Activated T-cell treated with anti-CD3 and anti-CD28 coated beads for 24 hours (primary cell): Measurements from ENCODE around the gene SCAI.
"Not testable (repeated sequence)": the region's sequence is repeated elsewhere in the genome, so short reads cannot be mapped to it uniquely, and the experiment has no call there.

ENCODE experiments used
- DNase-seq: peaks from one replicate; pipeline ENCODE4 v3.0.0-alpha.2; 2020; ENCODE audit warnings: low read depth

SCAI gene

DNA sequence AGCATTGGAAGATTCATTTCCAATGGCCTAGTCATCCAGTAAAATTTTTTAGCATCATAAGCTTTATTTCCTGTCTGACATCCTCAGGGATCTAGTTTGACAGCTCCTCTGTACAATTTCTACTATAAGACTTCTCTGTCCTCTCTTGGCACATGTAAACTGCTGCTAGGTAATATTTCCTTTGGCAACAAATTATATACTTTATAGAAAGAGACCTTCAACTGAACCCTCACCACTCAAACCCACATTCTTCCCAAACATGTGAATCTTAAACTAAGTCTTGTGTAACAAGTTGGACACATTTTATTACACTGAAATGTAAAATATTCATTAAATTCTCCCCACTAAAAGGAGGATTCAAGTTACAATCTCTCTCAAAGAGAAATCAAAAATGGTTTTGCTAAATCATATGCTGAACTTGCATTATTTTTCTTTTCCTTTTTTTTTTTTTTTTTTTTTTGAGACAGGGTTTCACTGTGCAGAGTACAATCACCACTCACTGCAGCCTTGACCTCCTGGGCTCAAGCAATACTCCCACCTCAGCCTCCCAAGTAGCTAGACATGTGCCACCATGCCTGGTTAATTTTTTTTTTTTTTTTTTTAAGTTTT is 36.9 kb downstream of the SCAI start:
- DNase-seq, result no peak

DNA sequence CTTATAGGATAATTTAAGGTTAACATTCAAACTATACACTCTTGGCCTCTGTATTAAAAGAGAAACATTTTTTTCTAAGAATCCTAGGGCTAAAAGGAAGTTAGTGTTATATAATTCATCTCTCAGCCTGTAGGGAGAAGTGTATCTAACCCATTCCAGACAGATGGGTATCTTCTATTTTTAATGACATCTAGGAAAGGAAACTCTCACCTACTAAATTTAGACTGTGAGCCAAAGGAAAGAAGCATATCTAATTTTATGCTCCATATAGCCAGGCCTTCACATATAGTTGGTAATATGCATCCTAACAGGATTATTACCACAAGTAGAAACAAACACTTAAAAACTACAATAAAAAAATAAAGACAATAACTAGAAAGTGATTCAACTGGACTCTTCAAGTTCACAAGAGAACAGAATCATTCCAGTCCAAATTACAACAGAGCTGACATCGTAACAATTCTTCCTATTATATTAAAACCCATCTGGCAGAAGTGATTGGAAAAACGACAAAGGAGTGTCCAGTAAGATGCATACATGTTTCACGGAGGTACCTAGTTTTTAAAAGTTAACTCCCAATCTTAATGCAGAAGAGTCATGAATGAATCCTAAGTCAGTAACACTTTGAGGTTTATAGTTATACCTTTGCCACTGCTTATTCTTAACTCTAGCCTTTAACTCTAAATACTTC is 39.4 kb downstream of the SCAI start:
- no peak for DNase-seq

DNA sequence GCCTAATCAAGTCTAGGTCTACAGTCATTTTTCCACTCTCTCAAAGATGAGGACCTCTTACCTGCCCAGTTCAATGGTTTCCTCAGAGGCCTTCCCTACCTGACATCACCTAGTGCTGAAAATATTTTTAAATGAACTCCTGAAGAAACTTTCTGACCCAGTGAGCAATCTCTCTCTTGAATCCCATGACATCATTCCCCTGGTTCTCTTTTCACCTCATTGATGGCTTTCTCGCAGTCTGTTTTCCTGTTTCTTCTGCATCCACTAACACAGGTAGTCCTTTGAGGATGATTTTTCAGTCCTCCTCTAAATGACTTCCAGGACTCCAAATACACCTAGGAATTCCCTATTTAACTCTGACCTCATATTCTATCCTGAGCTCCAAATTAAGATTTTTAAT is 40.3 kb downstream of the SCAI start:
- no peak for DNase-seq

DNA sequence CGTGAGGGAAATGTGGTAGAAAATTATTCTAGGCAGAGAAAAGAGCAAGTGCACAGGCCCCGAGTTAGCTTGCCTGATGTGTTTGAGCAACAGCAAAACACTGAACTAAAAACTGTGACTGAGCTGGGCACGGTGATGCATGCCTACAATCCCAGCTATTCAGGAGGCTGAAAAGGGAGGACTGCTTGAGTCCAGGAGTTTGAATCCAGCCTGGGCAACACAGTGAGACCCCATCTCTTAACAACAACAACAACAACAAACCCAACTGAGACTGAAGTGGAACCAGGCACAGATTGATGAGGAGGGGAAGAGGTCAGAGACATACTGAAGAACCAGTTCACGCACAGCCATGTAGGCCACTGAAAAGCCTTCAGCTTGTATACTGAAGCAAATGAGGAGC is 42.5 kb downstream of the SCAI start:
- no peak for DNase-seq

DNA sequence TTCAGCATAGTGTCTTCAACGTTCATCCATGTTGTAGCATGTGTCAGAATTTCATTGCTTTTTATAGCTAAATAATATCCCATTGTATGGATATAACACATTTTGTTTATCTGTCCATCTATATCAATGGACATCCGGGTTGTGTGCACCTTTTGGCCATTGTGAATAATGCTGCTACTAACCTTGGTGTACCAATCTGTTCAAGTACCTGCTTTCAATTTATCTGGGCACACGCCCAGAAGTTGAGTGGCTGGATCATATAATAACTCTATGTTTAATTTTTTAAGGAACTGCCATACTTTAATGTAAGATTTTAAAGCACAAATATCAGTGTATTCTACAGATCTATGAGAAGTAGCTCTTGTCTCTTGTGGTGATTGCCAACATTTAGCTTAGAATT is 43.5 kb downstream of the SCAI start:
- no peak for DNase-seq

DNA sequence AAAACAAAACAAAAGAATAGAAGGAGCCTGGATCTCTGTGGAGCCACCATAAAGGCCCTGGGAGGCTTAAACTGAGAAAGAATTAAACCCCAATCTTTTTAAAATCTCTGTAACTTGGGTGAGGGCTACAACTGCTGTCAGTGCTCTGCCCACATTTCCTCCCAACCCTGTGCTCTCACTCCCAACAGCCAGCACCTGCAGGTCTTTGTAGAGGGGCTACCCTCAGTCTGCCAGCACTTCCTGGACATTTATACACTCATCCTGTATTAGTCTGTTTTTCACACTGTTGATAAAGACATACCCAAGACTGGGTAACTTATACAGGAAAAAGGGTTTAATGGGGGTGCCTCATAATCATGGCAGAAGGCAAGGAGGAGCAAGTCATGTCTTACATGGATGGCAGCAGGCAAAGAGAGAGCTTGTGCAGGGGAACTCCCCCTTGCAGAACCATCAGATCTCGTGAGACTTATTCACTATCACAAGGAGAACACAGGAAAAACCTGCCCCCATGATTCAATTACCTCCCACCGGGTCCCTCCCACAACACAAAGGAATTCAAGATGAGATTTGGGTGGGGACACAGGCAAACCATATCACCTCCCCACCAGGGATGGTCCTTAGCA is 47.4 kb downstream of the SCAI start:
- no peak for DNase-seq

DNA sequence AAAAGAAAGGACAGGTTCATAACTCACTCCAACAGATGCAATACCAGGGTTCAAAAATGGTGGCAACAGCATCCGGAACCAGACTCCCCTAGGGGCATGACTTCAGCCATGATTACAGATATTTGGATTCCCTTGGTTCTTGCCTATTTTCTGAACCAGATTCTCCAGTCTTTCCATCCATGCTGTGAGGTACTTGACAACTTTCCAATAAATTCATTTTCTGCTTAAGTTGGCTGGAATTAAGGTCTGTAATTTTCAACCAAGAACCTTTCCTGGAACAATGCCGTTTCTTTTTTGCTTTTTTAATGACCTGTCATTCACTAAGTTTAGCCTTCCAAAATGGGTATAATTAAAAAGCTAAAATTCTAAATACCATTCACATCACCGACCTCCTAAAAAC is 52.2 kb downstream of the SCAI start:
- DNase-seq, result no peak

DNA sequence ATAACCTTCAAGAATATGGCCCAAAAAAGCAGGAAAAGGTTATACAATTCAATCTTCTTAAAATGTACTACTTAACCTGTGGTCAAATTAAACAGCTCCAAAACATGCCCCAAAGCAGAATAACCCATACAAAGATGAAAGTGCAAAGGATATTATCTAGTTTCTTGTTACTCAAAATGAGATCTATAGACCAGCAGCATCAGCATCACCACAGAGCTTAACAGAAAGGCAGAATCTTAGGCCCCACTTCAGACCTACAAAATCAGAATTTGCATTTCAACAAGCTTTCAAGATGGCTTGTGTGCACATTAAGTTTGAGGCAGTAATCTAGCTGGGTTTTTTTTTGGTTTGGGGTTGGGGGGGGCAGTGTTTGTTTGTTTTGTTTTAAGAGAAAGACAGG is 54.0 kb downstream of the SCAI start:
- DNase-seq, result no peak

DNA sequence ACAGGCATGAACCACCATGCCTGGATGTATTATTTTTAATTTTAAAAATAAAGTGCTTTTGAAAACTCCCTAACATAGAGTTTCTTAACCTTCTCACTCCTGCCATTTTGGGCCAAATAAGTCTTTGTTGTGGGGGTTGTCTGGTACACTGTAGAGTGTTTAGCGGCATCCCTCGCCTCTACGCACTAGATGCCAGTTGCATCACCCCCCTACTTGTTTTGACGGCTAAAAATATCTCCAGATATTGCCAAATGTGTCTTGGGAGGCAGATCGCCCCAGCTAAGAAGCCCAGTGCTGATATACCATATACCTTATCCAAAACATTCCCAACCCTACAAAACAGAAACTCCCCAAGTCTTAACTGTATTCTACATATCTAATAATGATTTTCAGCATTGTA is 54.6 kb downstream of the SCAI start:
- DNase-seq, result no peak

DNA sequence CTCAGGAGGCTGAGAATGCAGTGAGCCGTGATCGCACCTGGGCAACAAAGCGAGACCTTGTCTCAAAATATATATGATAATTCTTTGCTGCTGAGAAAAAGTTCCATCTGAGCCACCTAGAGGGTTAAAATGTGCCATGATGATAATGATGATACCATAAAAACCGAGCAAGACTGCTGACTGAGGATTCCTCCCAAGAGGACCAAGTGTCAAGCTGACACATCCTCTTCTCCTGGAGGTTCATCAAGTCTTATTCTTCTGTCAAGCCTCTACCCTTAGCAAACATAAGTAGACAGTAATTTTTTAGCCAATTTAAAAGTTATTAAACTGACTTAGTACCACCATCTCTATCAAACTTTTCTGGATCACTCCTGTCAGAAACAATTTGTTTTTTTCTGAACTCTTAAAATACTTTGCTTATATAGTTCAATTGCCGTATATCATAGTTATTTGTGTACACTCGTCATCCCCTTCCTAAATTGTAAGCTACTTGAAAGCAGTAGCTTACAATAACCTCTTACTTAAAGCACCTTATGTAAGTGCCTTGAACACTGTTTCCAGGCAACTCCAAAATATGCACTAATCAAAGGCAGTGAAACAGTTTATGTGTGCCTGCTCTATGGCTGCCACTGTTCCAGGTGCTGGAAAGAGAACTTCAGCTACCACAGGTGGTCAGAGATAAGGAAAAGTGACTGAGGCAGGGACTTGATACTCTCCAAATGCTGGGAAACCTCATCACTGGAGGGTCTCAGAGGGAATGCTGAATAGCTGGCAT is 57.4 kb downstream of the SCAI start:
- DNase-seq, result no peak

DNA sequence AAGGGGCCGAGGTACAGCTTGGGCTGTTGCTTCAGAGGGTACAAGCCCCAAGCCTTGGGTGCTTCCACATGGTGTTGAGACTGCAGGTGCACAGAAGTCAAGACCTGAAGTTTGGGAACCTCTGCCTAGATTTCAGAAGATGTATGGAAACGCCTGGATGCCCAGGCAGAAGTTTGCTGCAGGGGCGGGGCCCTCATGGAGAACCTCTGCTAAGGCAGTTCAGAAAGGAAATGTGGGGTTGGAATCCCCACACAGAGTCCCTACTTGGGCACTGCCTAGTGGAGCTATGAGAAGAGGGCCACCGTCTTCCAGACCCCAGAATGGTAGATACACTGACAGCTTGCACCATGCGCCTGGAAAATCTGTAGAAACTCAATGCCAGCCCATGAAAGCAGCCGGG is 61.1 kb downstream of the SCAI start:
- DNase-seq, result not testable (repeated sequence)

DNA sequence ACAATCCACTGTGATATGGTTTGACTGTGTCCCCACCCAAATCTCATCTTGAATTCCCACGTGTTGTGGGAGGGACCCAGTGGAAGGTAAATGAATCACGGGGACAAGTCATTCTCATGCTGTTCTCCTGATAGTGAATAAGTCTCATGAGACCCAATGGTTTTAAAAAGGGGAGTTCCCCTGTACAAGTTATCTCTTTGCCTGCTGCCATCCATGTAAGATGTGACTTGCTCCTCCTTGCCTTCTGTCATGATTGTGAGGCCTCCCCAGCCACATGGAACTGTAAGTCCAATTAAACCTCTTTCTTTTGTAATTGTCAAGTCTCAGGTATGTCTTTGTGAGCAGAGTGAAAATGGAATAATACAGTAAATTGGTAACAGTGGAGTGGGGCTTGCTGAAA is 62.5 kb downstream of the SCAI start:
- not testable (repeated sequence) for DNase-seq

DNA sequence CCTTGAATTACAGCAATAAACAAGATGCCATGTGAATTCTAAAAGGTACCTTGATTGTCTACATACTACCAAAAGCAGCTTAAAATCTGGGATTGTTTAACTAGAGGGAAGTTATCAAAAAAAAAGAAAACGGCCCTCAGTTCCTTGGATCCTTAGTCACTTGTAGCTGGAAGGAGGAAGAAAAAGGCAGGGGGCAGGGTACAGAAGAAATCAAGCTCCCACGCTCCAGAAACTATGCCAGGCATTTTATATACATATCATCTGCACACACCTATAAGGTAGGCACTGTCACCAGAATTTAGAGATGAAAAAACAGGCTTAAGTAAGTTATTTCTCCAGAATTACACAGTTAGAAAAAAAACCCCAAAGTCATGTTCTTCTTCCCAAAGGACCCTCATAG is 63.4 kb downstream of the SCAI start:
- no peak for DNase-seq

DNA sequence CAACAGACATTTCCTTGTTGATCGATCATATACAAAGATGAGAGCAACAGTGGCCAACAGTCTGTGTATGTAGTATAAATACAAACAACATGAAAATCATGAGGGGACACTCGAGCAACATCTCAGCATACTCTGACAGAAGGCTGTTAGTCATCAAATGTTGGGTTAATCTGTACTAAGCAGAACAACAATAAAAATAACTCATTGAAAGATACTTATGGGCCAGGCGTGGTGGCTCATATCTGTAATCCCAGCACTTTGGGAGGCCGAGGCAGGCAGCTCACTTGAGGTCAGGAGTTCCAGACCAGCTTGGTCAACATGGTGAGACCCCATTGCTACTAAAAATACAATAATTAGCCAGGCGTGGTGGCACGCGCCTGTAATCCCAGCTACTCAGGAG is 67.3 kb downstream of the SCAI start:
- no peak for DNase-seq

DNA sequence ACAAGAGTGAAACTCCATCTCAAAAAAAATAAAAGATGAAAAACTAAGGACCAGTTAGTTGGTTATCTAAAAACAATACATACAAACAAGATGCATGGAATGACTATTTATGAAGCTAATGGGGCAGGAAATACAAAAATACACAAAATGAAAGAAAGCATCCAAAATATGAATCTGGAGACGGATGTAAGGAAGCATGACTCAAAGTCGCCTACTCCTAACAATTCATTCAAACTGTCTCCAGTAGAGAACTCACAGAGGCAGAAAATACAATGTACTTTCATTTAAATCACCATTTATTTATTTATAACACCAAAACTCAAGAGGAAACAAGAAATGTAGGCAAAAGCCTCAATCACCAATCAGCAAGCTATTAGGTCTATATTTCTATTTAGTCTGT is 68.4 kb downstream of the SCAI start:
- no peak for DNase-seq

DNA sequence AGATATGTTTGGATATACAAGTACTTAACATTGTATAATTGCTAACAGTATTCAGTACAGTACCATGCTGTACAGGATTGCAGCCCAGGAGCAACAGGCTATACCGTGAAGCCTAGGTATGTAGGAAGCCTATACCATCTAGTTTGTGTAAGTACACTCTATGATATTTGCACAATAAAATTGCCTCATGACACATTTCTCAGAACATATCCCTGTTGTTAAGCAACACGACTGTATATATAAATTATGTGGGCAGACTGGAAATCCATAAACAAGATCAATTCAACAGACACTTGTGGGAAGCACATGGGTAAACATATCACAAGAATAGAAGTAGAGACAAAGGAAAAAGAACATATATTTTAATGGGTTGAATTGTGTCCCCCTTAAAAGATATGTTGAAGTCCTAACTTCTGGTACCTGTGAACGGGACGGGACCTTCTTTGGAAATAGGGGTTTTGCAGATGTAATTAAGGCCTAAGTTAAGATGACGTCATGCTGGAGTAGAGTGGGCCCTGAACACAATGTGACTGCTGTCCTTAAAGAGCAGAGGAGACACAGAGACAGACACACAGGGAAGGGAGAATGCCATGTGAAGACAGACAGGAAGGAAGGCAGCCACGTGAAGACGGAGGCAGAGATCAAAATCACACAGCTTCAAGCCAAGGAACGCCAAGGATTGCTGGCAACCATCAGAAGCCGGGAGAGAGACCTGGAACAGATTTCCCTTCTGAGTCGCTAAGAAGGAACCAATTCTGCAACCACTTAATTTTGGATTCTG is 76.3 kb downstream of the SCAI start:
- no peak for DNase-seq

DNA sequence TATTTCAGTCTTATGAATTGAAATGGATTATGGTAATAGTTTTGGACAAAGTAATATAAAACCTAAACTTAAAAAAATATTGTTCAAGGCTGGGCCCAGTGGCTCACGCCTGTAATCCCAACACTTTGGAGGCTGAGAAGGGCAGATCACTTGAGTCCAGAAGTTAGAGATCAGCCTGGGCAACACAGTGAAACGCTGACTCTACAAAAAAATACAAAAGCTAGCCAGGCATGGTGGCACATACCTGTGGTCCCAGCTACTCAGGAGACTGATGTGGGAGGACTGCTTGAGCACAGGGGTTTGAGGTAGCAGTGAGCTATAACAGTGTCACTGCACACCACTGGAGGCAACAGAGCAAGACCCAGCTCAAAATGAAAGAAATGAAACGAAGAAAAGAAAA is 81.9 kb downstream of the SCAI start:
- no peak for DNase-seq

DNA sequence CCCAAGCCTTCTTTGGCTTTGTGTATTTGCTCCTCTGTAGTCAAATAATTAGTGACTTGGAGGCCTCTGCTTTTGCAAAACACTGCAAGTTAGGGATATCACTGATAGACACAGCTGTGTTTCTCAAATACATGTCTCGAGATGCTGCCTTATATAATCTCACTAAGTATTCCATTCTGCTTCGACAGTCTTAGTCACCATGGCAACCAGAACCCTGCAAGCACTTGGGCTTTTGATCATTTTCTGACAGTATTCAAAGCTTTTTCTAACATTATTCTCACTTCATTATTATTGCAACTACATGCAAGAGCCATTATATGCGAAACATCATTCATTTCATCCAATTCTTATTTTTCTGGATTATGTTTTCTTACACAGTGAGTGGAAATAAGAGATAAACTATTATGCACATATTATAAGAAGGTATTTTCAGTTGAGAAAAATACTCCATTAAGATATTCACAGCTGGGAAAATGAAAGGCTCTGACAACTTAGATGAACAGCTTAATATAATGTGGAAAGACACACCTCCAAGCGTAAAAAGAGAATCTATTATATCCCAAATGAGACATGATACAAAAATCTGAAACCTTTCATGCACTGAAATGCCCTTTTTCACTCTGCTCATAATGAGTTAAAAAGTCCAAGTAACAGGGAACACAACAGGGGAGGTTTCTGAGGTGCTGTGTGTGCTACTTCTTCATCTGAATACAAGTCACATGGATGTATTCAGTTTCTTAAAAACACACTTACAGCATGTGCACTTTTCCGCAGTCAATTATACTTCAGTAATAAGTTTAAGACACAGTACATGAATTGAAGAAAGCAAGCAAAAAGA is 93.9 kb downstream of the SCAI start:
- DNase-seq, result no peak

DNA sequence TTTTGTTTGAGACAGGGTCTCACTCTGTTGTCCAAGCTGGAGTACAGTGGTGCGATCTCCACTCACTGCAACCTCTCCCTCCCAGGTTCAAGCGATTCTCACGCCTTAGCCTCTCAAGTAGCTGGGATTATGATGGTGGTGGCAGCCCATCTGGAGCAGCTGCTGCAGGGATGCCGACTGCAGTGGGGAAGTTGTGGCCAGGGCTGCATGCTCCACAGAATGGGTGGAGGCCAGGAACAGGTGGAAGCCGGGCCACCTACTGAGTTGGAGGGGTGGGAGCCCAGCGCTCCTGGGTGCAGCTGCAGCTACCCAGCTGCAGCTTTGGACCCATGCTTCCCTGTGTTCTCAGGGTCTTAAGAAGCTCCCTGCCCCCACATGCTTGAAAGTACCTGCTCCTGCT is 99.7 kb downstream of the SCAI start:
- no peak for DNase-seq

DNA sequence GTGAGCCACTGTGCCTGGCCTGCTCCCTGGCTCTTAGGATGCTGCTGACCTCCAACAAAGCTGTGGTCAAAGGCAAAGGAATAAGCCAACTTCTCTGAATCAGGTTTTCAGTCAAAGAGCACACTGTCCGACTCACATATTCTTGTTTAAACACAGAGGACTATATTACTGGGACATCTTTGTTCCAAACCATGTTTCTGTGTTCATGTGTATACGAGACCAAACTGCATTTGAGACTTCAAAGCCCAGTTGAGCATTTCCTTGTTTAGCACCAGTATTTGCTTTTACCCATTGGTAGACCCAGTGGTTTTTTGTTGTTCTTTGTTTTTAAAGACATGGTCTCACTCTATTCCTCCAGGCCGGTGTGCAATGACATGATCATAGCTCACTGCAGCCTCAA is 100.2 kb downstream of the SCAI start:
- no peak for DNase-seq

DNA sequence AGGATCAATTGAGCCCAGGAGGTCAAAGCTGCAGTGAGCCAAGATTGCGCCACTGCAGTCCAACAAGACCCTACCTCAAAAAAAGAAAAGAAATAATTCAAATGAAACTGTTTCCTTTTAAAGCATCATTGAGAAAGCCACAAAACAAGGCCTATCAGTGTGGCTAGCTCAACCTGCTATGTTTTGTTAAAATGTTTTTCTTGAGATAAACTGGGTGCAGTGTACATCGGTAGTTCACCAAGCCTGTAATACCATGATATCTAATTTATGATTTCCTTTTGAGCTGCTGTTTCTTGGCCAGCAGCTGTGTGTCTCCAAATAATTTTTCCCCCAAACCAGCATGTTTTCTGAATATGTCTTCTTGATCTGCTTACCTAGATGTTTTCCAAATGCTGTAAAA is 105.2 kb downstream of the SCAI start:
- no peak for DNase-seq
